K562 (cell line): Measurements from ENCODE around the gene COX14. TPM values are rescaled to one million over a fixed set of nuclear protein-coding genes. Genes with fewer than 3 reads are reported as not detected.

ENCODE experiments used
- KDM1A ChIP-seq, 2 experiments: fragments of 450-650 bp; IDR thresholded peaks; 2 replicates each; pipeline ENCODE4 v1.6.1; 2016; ENCODE audit warnings: mild to moderate bottlenecking in 2 of 2
- MAFG ChIP-seq: fragments of 450-650 bp; conservative IDR thresholded peaks from 2 replicates; pipeline ENCODE4 v1.6.1; 2016; ENCODE audit warnings: missing genetic modification characterization, missing compliant biosample characterization
- MXI1 ChIP-seq: IDR thresholded peaks from 2 replicates; pipeline ENCODE4 v1.6.1; 2011; ENCODE audit warnings: low read depth, mild to moderate bottlenecking, improper control_type of control experiment, low read length
- NONO ChIP-seq, 2 experiments: fragments of 200-400 bp in 1 of 2; fragments of 450-650 bp in 1 of 2; formaldehyde crosslinking in 1 of 2; IDR thresholded peaks; 2 replicates each; pipeline ENCODE4 v1.6.1; 2017; ENCODE audit warnings: low read depth in 2 of 2, mild to moderate bottlenecking in 2 of 2, moderate library complexity in 2 of 2, low read length in 1 of 2
- NRF1 ChIP-seq, 2 experiments: fragments of 450-650 bp; IDR thresholded peaks in 1 of 2; conservative IDR thresholded peaks in 1 of 2; 2 replicates each; pipeline ENCODE4 v1.6.1; 2014; ENCODE audit warnings: mild to moderate bottlenecking in 2 of 2
- OTX1 ChIP-seq: fragments of 450-650 bp; formaldehyde crosslinking; IDR thresholded peaks from 2 replicates; pipeline ENCODE4 v1.4.0; 2022; ENCODE audit warnings: mild to moderate bottlenecking
- POLR2G ChIP-seq: fragments of 200-400 bp; formaldehyde crosslinking; IDR thresholded peaks from 2 replicates; pipeline ENCODE4 v1.6.1; 2017; ENCODE audit warnings: low read depth, mild to moderate bottlenecking, antibody characterized with exemption, low read length, moderate library complexity
- RBM14 ChIP-seq: fragments of 200-400 bp; formaldehyde crosslinking; IDR thresholded peaks from 2 replicates; pipeline ENCODE4 v1.6.1; 2018; ENCODE audit warnings: low read depth, mild to moderate bottlenecking, low read length, moderate library complexity, borderline replicate concordance; ENCODE audit not compliant: insufficient read depth
- SIN3A ChIP-seq, 2 experiments: fragments of 150-350 bp in 1 of 2; IDR thresholded peaks; 2 replicates each; pipeline ENCODE4 v1.6.1; 2011 to 2016; ENCODE audit warnings: borderline replicate concordance in 2 of 2, low read depth in 2 of 2, low read length in 2 of 2, mild to moderate bottlenecking in 2 of 2, moderate library complexity in 2 of 2; ENCODE audit not compliant: control insufficient read depth in 1 of 2
- SP1 ChIP-seq: sonication (generic); formaldehyde crosslinking; IDR thresholded peaks from 2 replicates; pipeline ENCODE4 v1.8.1; 2022; ENCODE audit warnings: mild to moderate bottlenecking, missing genetic modification reagents
- TBP ChIP-seq: optimal IDR thresholded peaks from 2 replicates; pipeline ENCODE3; 2011; ENCODE audit warnings: low read depth, low read length, improper control_type of control experiment
- ZBTB1 ChIP-seq: sonication (generic); formaldehyde crosslinking; IDR thresholded peaks from 2 replicates; pipeline ENCODE4 v1.8.1; 2023; ENCODE audit warnings: missing genetic modification reagents, low read depth, mild to moderate bottlenecking, borderline replicate concordance
- ZNF12 ChIP-seq: sonication (generic); formaldehyde crosslinking; IDR thresholded peaks from 2 replicates; pipeline ENCODE4 v1.4.0; 2020; ENCODE audit warnings: mild to moderate bottlenecking, missing genetic modification reagents
- ZNF146 ChIP-seq: IDR thresholded peaks from one replicate; pipeline ENCODE4 v1.6.1; 2018; ENCODE audit warnings: missing compliant biosample characterization; ENCODE audit not compliant: unreplicated experiment
- polyA plus RNA-seq, 8 experiments: library from polyadenylated mRNA; depleted of rRNA in 4 of 8; stranded (reverse) in 5 of 8; unstranded in 3 of 8; fragments of >200 nt; fragmentation: Nextera tagmentation in 2 of 8; fragmentation: Illumina TruSeq in 1 of 8; extraction: Ambion mirVana in 2 of 8; extraction: Trizol in 1 of 8; gene quantifications; 2 replicates each; pipeline versions ENCODE4 v1.2.1 to v1.2.3, GENCODE V29; 2011 to 2014; ENCODE audit warnings: inconsistent platforms in 1 of 8, missing spikeins in 1 of 8
- total RNA-seq, 7 experiments: library from RNA; depleted of rRNA in 6 of 7; stranded (reverse); fragments of >200 nt in 6 of 7; fragmentation: Illumina TruSeq in 2 of 7; extraction: Trizol in 2 of 7; gene quantifications; 2 replicates each; pipeline versions ENCODE4 v1.2.1 to v1.2.3, GENCODE V29; 2011 to 2021; ENCODE audit warnings: low replicate concordance in 1 of 7
- TF ChIP-seq, protein P1 (sequence below): fragments of 450-650 bp; IDR thresholded peaks from 2 replicates; pipeline ENCODE4 v1.6.1; 2017; ENCODE audit warnings: antibody characterized with exemption, mild to moderate bottlenecking
- TF ChIP-seq, protein P2 (sequence below), 3 experiments: IDR thresholded peaks in 2 of 3; conservative IDR thresholded peaks in 1 of 3; 2 replicates each; pipeline ENCODE4 v1.5.1; 2011 to 2012; ENCODE audit warnings: low read length in 3 of 3, mild to moderate bottlenecking in 3 of 3, control low read depth in 2 of 3, improper control_type of control experiment in 1 of 3, inconsistent platforms in 1 of 3, low read depth in 1 of 3, mixed read lengths in 1 of 3, moderate library complexity in 1 of 3; ENCODE audit not compliant: insufficient read depth in 2 of 3
- TF ChIP-seq, protein P3 (sequence below): sonication (generic); formaldehyde crosslinking; IDR thresholded peaks from 2 replicates; pipeline ENCODE4 v1.8.0; 2022; ENCODE audit warnings: missing genetic modification reagents, mild to moderate bottlenecking, moderate library complexity, borderline replicate concordance
- TF ChIP-seq, protein P4 (sequence below), 2 experiments: fragments of 450-650 bp; conservative IDR thresholded peaks; 2 replicates each; pipeline ENCODE4 v1.6.1; 2017; ENCODE audit warnings: mild to moderate bottlenecking in 2 of 2, moderate library complexity in 2 of 2

The COX14 gene
- total and polyA plus RNA-seq, 9 of the 15 experiments (the other 6 are each of a cell fraction or from before 2014, with no cell fraction given), result 44.4 to 269 (median 53.4) TPM

DNA sequence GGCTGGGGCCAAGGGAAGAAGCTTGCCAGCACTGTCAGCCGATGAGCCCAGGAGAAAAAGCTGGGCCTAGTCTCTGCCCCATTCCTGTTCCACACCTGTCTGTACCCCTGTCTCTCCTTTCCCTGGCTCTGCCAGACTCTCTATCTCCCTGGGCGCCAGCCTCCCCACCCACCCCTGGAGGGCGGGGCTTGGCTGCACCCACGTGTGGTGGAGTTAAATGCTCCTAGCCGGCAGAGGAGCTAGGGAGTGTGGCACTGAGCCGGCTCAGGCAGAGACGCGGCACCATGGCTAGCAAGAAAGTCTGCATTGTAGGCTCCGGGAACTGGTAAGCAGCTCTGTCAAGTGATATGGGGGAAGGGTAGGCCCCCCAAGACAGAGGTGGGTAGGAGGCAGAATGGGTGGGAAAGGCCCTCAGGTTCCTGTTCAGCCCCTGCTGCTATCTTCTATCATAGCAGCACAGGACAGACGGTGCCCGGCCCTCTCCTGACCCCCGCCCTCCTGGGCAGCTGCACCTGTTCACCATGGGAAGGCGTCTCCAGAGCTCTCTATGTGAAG lies 8.2 kb upstream of the COX14 start, which contains the start of gene GPD1 (continued):
- TF ChIP-seq, protein P1, sequence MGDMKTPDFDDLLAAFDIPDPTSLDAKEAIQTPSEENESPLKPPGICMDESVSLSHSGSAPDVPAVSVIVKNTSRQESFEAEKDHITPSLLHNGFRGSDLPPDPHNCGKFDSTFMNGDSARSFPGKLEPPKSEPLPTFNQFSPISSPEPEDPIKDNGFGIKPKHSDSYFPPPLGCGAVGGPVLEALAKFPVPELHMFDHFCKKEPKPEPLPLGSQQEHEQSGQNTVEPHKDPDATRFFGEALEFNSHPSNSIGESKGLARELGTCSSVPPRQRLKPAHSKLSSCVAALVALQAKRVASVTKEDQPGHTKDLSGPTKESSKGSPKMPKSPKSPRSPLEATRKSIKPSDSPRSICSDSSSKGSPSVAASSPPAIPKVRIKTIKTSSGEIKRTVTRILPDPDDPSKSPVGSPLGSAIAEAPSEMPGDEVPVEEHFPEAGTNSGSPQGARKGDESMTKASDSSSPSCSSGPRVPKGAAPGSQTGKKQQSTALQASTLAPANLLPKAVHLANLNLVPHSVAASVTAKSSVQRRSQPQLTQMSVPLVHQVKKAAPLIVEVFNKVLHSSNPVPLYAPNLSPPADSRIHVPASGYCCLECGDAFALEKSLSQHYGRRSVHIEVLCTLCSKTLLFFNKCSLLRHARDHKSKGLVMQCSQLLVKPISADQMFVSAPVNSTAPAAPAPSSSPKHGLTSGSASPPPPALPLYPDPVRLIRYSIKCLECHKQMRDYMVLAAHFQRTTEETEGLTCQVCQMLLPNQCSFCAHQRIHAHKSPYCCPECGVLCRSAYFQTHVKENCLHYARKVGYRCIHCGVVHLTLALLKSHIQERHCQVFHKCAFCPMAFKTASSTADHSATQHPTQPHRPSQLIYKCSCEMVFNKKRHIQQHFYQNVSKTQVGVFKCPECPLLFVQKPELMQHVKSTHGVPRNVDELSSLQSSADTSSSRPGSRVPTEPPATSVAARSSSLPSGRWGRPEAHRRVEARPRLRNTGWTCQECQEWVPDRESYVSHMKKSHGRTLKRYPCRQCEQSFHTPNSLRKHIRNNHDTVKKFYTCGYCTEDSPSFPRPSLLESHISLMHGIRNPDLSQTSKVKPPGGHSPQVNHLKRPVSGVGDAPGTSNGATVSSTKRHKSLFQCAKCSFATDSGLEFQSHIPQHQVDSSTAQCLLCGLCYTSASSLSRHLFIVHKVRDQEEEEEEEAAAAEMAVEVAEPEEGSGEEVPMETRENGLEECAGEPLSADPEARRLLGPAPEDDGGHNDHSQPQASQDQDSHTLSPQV, result no peak
- TF ChIP-seq POLR2G (peak; percentile 49), ZBTB1 (CRISPR knock-in tag) (0 out of 2 replicates have a peak, but pooled peaks have one; percentile 16), SIN3A (IDR thresholded peaks at IDR 0.05; ENCODE audit: borderline replicate concordance in 2 of 2, control insufficient read depth in 1 of 2, low read depth in 2 of 2, low read length in 2 of 2) (peak in 1 of 2 experiments; percentile 82; a peak in 1 of 4 replicates), ZNF12 (CRISPR knock-in tag) (no peak), KDM1A (IDR thresholded peaks at IDR 0.05) (no peak), MAFG (tag) (no peak), SP1 (CRISPR knock-in tag) (0 out of 2 replicates have a peak, but pooled peaks have one; percentile 24), MXI1 (0 out of 2 replicates have a peak, but pooled peaks have one; percentile 69), NONO (IDR thresholded peaks at IDR 0.05; ENCODE audit: low read depth in 2 of 2, low read length in 1 of 2) (no peak), OTX1 (CRISPR knock-in tag) (no peak), TBP (no peak), NRF1 (conservative IDR thresholded peaks at IDR 0.05 in 1 of 2, IDR thresholded peaks at IDR 0.05 in 1 of 2) (peak in 1 of 2 experiments; percentile 22; a peak in 1 of 4 replicates), ZNF146 (no peak), RBM14 (no peak)
- TF ChIP-seq, protein P2, sequence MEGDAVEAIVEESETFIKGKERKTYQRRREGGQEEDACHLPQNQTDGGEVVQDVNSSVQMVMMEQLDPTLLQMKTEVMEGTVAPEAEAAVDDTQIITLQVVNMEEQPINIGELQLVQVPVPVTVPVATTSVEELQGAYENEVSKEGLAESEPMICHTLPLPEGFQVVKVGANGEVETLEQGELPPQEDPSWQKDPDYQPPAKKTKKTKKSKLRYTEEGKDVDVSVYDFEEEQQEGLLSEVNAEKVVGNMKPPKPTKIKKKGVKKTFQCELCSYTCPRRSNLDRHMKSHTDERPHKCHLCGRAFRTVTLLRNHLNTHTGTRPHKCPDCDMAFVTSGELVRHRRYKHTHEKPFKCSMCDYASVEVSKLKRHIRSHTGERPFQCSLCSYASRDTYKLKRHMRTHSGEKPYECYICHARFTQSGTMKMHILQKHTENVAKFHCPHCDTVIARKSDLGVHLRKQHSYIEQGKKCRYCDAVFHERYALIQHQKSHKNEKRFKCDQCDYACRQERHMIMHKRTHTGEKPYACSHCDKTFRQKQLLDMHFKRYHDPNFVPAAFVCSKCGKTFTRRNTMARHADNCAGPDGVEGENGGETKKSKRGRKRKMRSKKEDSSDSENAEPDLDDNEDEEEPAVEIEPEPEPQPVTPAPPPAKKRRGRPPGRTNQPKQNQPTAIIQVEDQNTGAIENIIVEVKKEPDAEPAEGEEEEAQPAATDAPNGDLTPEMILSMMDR (IDR thresholded peaks at IDR 0.05 in 2 of 3, conservative IDR thresholded peaks at IDR 0.05 in 1 of 3; ENCODE audit: insufficient read depth in 2 of 3, low read depth in 1 of 3, low read length in 3 of 3), result peak in 1 of 3 experiments; percentile 3; a peak in 1 of 6 replicates
- TF ChIP-seq, protein P3, sequence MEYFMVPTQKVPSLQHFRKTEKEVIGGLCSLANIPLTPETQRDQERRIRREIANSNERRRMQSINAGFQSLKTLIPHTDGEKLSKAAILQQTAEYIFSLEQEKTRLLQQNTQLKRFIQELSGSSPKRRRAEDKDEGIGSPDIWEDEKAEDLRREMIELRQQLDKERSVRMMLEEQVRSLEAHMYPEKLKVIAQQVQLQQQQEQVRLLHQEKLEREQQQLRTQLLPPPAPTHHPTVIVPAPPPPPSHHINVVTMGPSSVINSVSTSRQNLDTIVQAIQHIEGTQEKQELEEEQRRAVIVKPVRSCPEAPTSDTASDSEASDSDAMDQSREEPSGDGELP (CRISPR knock-in tag), result peak; percentile 46; the same call in 1 of the 2 replicates
- TF ChIP-seq, protein P4, sequence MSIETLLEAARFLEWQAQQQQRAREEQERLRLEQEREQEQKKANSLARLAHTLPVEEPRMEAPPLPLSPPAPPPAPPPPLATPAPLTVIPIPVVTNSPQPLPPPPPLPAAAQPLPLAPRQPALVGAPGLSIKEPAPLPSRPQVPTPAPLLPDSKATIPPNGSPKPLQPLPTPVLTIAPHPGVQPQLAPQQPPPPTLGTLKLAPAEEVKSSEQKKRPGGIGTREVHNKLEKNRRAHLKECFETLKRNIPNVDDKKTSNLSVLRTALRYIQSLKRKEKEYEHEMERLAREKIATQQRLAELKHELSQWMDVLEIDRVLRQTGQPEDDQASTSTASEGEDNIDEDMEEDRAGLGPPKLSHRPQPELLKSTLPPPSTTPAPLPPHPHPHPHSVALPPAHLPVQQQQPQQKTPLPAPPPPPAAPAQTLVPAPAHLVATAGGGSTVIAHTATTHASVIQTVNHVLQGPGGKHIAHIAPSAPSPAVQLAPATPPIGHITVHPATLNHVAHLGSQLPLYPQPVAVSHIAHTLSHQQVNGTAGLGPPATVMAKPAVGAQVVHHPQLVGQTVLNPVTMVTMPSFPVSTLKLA (conservative IDR thresholded peaks at IDR 0.05), result peak; percentile 78 to 83
